KMS-11 (cell line): ENCODE measurements around the gene TMEM121.

Experiments
- H2AFZ ChIP-seq: fragments of 200-600 bp; sonication (generic); 2 replicates; pipeline ENCODE4 v1.6.1; 2016; ENCODE audit warnings: antibody characterized with exemption, mixed run types, low read depth
- H3K27ac ChIP-seq: fragments of 200-600 bp; sonication (generic); 2 replicates; pipeline ENCODE4 v1.6.1; 2016; ENCODE audit warnings: mild to moderate bottlenecking, mixed run types
- H3K27me3 ChIP-seq: fragments of 200-600 bp; sonication (generic); 2 replicates; pipeline ENCODE4 v1.6.1; 2017; ENCODE audit warnings: mild to moderate bottlenecking, low read depth, mixed run types, moderate library complexity; ENCODE audit not compliant: insufficient read depth
- H3K36me3 ChIP-seq: fragments of 200-600 bp; sonication (generic); 2 replicates; pipeline ENCODE4 v1.6.1; 2017; ENCODE audit warnings: mild to moderate bottlenecking, mixed run types; ENCODE audit not compliant: insufficient read depth
- H3K4me1 ChIP-seq: fragments of 200-600 bp; sonication (generic); 2 replicates; pipeline ENCODE4 v1.6.1; 2016; ENCODE audit warnings: mild to moderate bottlenecking, low read depth, mixed run types; ENCODE audit not compliant: poor library complexity, severe bottlenecking
- H3K4me2 ChIP-seq: fragments of 200-600 bp; sonication (generic); 2 replicates; pipeline ENCODE4 v1.7.0; 2016; ENCODE audit warnings: mild to moderate bottlenecking, mixed run types
- H3K4me3 ChIP-seq: fragments of 200-600 bp; sonication (generic); IDR thresholded peaks from 2 replicates; pipeline ENCODE4 v1.6.1; 2017; ENCODE audit warnings: low read depth, low read length, mixed read lengths; ENCODE audit not compliant: insufficient read depth
- H3K79me2 ChIP-seq: fragments of 200-600 bp; sonication (generic); 2 replicates; pipeline ENCODE4 v1.6.1; 2016; ENCODE audit warnings: low read depth, mixed run types; ENCODE audit not compliant: insufficient read depth
- H3K9ac ChIP-seq: fragments of 200-600 bp; sonication (generic); 2 replicates; pipeline ENCODE4 v1.6.1; 2016; ENCODE audit warnings: mild to moderate bottlenecking, mixed run types
- H4K20me1 ChIP-seq: fragments of 200-600 bp; sonication (generic); 2 replicates; pipeline ENCODE4 v1.6.1; 2016; ENCODE audit warnings: mild to moderate bottlenecking, mixed run types; ENCODE audit not compliant: insufficient read depth
- TF ChIP-seq, protein P1 (sequence below): fragments of 200-600 bp; sonication (generic); conservative IDR thresholded peaks from 2 replicates; pipeline ENCODE4 v1.6.1; 2017; ENCODE audit warnings: low read depth, mild to moderate bottlenecking, antibody characterized with exemption, low read length, moderate library complexity, mixed read lengths

Gene TMEM121

DNA sequence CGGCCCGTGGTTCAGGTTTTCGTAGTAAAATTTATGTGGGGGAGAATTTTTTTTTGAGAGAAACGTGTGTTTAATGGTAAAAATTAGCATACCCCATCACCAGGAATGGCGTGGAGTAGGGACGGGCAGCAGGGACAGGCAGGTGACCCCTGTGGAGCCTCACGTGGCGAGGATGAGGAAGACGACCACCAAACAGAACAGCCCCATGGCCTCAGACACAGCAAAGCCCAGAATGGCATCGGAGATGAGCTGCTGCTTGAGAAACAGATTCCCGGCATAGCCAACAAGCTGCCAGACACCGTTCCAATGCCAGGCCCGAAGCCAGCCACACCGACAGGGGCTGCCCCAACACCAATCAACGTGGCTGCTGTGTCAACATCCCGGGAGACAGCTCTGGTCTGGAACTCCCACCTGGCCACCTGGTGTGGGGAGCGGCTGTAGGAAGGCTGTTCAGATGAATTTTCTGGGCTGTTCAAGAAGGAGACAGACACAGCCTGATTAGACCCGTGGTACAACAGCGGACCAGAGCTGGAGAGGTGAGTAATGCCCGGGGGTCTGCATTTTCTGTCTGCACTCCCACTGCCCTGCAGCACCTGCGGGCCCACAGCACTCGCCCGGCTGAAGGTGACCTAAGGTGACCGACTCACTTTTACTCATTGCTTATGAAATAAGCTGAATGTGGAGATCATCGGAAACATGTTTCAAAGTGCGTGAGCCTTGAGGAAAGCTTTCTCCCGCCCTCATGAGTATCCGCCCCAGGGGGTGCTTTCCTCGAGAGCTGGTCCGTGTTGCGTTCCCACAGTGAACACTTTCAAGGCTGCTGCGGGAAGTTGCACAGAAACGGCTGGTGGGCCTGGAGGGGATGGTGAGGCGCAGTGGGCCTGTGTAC lies 10.6 kb downstream of the TMEM121 start:
- Histone ChIP-seq H2AFZ (no peak overlapping the region), H3K4me2 (no peak overlapping the region), H3K4me1 (peaks cover 6% of the 10 kb centered on the region), H3K36me3 (no peaks in the 10 kb centered on the region), H3K79me2 (no peaks in the 10 kb centered on the region), H4K20me1 (no peaks in the 10 kb centered on the region), H3K9ac (no peak overlapping the region), H3K27ac (no peak overlapping the region), H3K4me3 (no peak overlapping the region), H3K27me3 (peaks cover 39% of the 10 kb centered on the region; the same call in 1 of the 2 replicates)
- TF ChIP-seq, protein P1, sequence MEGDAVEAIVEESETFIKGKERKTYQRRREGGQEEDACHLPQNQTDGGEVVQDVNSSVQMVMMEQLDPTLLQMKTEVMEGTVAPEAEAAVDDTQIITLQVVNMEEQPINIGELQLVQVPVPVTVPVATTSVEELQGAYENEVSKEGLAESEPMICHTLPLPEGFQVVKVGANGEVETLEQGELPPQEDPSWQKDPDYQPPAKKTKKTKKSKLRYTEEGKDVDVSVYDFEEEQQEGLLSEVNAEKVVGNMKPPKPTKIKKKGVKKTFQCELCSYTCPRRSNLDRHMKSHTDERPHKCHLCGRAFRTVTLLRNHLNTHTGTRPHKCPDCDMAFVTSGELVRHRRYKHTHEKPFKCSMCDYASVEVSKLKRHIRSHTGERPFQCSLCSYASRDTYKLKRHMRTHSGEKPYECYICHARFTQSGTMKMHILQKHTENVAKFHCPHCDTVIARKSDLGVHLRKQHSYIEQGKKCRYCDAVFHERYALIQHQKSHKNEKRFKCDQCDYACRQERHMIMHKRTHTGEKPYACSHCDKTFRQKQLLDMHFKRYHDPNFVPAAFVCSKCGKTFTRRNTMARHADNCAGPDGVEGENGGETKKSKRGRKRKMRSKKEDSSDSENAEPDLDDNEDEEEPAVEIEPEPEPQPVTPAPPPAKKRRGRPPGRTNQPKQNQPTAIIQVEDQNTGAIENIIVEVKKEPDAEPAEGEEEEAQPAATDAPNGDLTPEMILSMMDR: no peak

DNA sequence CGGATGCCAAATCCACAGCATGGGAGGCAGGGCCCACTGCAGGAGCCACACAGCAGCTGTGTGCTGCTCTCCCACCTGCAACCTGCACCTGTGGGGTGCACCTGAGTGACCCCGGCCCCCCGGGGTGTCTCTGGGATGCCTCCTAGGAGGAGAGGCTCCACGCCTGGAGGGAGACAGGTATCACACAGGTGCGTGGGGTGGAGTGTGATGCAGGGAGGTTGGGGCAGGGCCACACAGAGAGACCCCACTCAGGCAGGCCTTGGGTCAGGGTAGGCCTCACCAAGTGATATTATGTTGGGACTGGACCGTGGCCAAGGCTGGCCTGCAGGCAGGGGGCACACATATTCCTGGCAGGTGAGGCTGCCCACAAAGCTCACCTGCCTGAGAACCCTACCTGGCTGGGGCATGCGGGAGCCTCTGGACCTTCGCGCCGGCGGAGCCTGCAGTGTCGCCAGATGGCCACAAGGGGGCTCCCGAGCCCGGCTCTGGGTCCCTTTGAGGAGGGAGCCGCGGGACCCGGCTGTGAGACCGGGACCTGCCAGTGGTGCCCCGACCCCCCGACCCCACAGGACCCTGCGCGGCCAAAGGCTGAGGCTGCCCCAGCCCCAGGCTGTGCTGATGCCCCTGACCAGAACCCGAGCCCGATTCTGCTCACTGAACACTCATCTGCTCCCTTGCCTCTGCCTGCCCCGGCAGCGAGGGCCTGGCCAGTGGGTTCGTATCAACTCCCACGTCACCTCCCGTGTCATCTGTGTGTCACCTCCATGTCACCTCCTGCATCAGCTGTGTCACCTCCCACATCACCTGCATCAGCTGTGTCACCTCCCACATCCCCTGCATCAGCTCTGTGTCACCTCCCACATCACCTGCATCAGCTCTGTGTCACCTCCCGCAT lies 11.4 kb downstream of the TMEM121 start:
- no peaks in the 10 kb centered on the region for H3K36me3 ChIP-seq
- no peaks in the 10 kb centered on the region for H3K79me2 ChIP-seq
- H3K4me3 ChIP-seq: no peak overlapping the region
- TF ChIP-seq, protein P1: peak; percentile 93
- H3K4me1 ChIP-seq: peaks cover 6% of the 10 kb centered on the region
- peaks cover 39% of the 10 kb centered on the region; the same call in 1 of the 2 replicates for H3K27me3 ChIP-seq
- H3K4me2 ChIP-seq: peak overlapping the region; percentile 29; the same call in 1 of the 2 replicates
- no peak overlapping the region for H3K9ac ChIP-seq
- peak overlapping the region; percentile 48 for H2AFZ ChIP-seq
- H4K20me1 ChIP-seq: no peaks in the 10 kb centered on the region
- H3K27ac ChIP-seq: no peak overlapping the region

DNA sequence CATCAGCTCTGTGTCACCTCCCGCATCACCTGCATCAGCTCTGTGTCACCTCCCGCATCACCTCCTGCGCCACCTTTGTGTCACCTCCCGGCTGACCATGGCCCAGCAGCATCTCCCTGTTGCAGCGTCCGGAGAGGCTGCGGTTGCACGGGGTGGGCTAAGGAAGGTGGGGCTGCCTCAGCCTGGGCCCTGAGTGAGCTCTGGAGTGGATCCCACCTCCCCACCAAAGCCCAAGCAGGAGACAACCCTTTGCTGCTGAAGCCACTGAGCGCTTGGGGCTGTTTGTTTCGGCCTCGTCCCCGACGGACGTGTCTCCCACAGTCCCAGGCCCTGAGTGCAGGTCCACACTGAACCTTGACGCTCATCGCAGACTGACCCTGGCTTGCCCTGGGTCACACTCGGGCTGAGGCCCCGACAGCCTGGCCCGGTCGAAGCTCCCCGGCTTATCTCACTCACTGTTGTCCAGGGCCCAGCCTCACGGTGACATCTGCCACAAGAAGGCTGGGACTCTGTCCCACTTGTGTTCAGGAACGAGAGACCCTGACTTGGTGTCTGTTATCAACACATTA lies 12.2 kb downstream of the TMEM121 start:
- Histone ChIP-seq H3K4me2 (no peak overlapping the region), H3K36me3 (no peaks in the 10 kb centered on the region), H2AFZ (no peak overlapping the region), H3K27ac (no peak overlapping the region), H3K27me3 (peaks cover 34% of the 10 kb centered on the region; the same call in 1 of the 2 replicates), H3K9ac (no peak overlapping the region), H3K4me3 (no peak overlapping the region), H4K20me1 (no peaks in the 10 kb centered on the region), H3K79me2 (no peaks in the 10 kb centered on the region), H3K4me1 (peaks cover 6% of the 10 kb centered on the region)
- TF ChIP-seq, protein P1: no peak

DNA sequence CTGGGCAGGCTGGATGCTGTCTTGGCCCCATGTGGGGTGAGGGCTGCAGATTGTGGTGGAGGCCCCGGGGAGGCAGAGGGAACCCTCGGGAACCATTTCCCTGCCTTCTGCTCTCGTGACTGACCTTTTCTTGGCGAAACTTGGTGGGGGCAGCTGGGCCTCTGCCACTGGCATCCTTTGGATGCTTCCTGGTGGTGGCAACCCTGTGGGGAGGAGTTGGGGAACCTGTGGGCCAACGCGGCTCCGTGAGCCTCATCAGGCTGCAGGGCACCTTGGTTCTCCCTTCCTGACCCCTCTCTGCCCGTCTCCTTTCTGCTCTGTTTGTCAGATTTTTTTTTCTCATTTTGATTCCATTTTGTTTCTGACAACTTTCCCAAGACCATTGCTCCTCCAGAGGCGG lies 14.4 kb downstream of the TMEM121 start:
- Histone ChIP-seq H3K27ac (no peak overlapping the region), H3K4me2 (no peak overlapping the region), H3K27me3 (peaks cover 17% of the 10 kb centered on the region; the same call in 1 of the 2 replicates), H4K20me1 (no peaks in the 10 kb centered on the region), H3K79me2 (no peaks in the 10 kb centered on the region), H3K9ac (no peak overlapping the region), H3K4me3 (no peak overlapping the region), H3K36me3 (no peaks in the 10 kb centered on the region), H3K4me1 (peaks cover 6% of the 10 kb centered on the region), H2AFZ (no peak overlapping the region)
- TF ChIP-seq, protein P1: no peak
